HepG2 (cell line): ENCODE measurements around the gene MEPE. TPM values are rescaled to one million over a fixed set of nuclear protein-coding genes. Genes with fewer than 3 reads are reported as not detected.

Experiments
- BCL6 ChIP-seq: IDR thresholded peaks from 2 replicates; pipeline ENCODE4 v1.6.1; 2016; ENCODE audit warnings: missing genetic modification reagents, missing compliant biosample characterization
- MATR3 ChIP-seq: sonication (generic); formaldehyde crosslinking; IDR thresholded peaks from 2 replicates; pipeline ENCODE4 v1.4.0; 2020; ENCODE audit warnings: missing genetic modification reagents
- RBM39 ChIP-seq: fragments of 200-400 bp; formaldehyde crosslinking; IDR thresholded peaks from one replicate; pipeline ENCODE4 v1.6.1; 2018; ENCODE audit warnings: antibody characterized with exemption, mild to moderate bottlenecking, low read depth, low read length; ENCODE audit not compliant: poor library complexity, severe bottlenecking
- RCOR2 ChIP-seq: IDR thresholded peaks from 2 replicates; pipeline ENCODE4 v1.6.1; 2016; ENCODE audit warnings: missing biosample characterization, missing genetic modification reagents
- SIX4 ChIP-seq: sonication (generic); formaldehyde crosslinking; IDR thresholded peaks from 2 replicates; pipeline ENCODE4 v1.4.0; 2020; ENCODE audit warnings: missing genetic modification reagents
- SMARCE1 ChIP-seq: fragments of 450-650 bp; IDR thresholded peaks from 2 replicates; pipeline ENCODE4 v1.6.1; 2017; ENCODE audit warnings: borderline replicate concordance
- TARDBP ChIP-seq: sonication (generic); formaldehyde crosslinking; IDR thresholded peaks from 2 replicates; pipeline ENCODE4 v1.8.0; 2022; ENCODE audit warnings: mild to moderate bottlenecking, missing genetic modification reagents
- ZNF124 ChIP-seq: sonication (generic); formaldehyde crosslinking; IDR thresholded peaks from 2 replicates; pipeline ENCODE4 v1.4.0; 2020; ENCODE audit warnings: missing genetic modification reagents
- ZNF34 ChIP-seq: sonication (generic); formaldehyde crosslinking; IDR thresholded peaks from 2 replicates; pipeline ENCODE4 v1.4.0; 2020; ENCODE audit warnings: mild to moderate bottlenecking, missing genetic modification reagents, borderline replicate concordance
- ZNF510 ChIP-seq: sonication (generic); formaldehyde crosslinking; IDR thresholded peaks from 2 replicates; pipeline ENCODE4 v1.4.0; 2020; ENCODE audit warnings: low read depth, mild to moderate bottlenecking, missing genetic modification reagents
- ZNF839 ChIP-seq: sonication (generic); formaldehyde crosslinking; IDR thresholded peaks from 2 replicates; pipeline ENCODE4 v1.4.0; 2020; ENCODE audit warnings: missing genetic modification reagents, mild to moderate bottlenecking, borderline replicate concordance
- polyA plus RNA-seq, 8 experiments: library from polyadenylated mRNA; depleted of rRNA in 3 of 8; stranded (reverse) in 7 of 8; unstranded in 1 of 8; fragments of >200 nt; fragmentation: Illumina TruSeq in 4 of 8; extraction: Trizol in 4 of 8; gene quantifications; 2 replicates each; pipeline versions ENCODE4 v1.2.1 to v1.2.3, GENCODE V29; 2011 to 2016; ENCODE audit warnings: low read depth in 4 of 8, missing spikeins in 1 of 8, mixed read lengths in 1 of 8; ENCODE audit not compliant: insufficient read depth in 1 of 8
- total RNA-seq, 5 experiments: library from RNA; depleted of rRNA; stranded (reverse); fragments of >200 nt; fragmentation: Illumina TruSeq; extraction: Trizol; gene quantifications; 2 replicates each; pipeline ENCODE4 v1.2.3, GENCODE V29; 2016; ENCODE audit warnings: low read depth in 1 of 5
- TF ChIP-seq, protein P1 (sequence below): sonication (generic); formaldehyde crosslinking; IDR thresholded peaks from 2 replicates; pipeline ENCODE4 v1.9.0; 2021; ENCODE audit warnings: missing genetic modification reagents, mild to moderate bottlenecking, borderline replicate concordance
- TF ChIP-seq, protein P2 (sequence below): sonication (generic); formaldehyde crosslinking; IDR thresholded peaks from 2 replicates; pipeline ENCODE4 v1.5.0; 2020; ENCODE audit warnings: mild to moderate bottlenecking, missing genetic modification reagents, borderline replicate concordance
- TF ChIP-seq, protein P3 (sequence below): sonication (generic); formaldehyde crosslinking; IDR thresholded peaks from 2 replicates; pipeline ENCODE4 v1.8.0; 2022; ENCODE audit warnings: missing genetic modification reagents, mild to moderate bottlenecking, moderate library complexity, borderline replicate concordance
- TF ChIP-seq, protein P4 (sequence below): sonication (generic); formaldehyde crosslinking; IDR thresholded peaks from 2 replicates; pipeline ENCODE4 v1.4.0; 2020; ENCODE audit warnings: missing genetic modification reagents, borderline replicate concordance
- TF ChIP-seq, protein P5 (sequence below): sonication (generic); formaldehyde crosslinking; IDR thresholded peaks from 2 replicates; pipeline ENCODE4 v1.4.0; 2020; ENCODE audit warnings: missing genetic modification reagents
- TF ChIP-seq, protein P6 (sequence below): IDR thresholded peaks from 2 replicates; pipeline ENCODE4 v1.6.1; 2016; ENCODE audit warnings: missing compliant biosample characterization, missing genetic modification reagents, borderline replicate concordance
- TF ChIP-seq, protein P7 (sequence below): sonication (generic); formaldehyde crosslinking; IDR thresholded peaks from 2 replicates; pipeline ENCODE4 v1.4.0; 2020; ENCODE audit warnings: missing genetic modification reagents

Gene MEPE
- total and polyA plus RNA-seq, 2 of the 13 experiments (the other 11 are each of a cell fraction or from before 2014, with no cell fraction given) = 0.04 TPM; not detected in 1

DNA sequence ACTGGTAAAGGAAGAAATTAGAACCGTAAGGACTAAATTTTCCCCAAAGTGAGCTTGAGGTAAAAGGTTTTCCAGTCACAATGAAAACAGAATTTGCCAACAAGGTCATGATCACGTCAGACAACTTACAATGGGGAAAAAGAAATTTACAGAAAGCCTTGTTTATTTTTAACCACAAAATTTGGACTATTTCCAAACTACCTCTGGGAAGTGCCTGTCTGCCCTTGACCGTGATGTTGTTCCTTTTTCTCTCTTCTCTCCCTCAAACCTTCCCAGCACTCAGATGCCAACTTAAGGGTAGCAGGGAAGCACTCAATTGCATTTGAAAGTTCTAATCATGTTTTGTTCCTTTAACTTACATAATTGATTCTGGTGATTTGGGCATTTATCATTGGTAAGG, 32.5 kb downstream of the MEPE start (continued):
- TF ChIP-seq, protein P1, sequence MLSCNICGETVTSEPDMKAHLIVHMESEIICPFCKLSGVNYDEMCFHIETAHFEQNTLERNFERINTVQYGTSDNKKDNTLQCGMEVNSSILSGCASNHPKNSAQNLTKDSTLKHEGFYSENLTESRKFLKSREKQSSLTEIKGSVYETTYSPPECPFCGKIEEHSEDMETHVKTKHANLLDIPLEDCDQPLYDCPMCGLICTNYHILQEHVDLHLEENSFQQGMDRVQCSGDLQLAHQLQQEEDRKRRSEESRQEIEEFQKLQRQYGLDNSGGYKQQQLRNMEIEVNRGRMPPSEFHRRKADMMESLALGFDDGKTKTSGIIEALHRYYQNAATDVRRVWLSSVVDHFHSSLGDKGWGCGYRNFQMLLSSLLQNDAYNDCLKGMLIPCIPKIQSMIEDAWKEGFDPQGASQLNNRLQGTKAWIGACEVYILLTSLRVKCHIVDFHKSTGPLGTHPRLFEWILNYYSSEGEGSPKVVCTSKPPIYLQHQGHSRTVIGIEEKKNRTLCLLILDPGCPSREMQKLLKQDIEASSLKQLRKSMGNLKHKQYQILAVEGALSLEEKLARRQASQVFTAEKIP (CRISPR knock-in tag) = no peak
- TF ChIP-seq, protein P2, sequence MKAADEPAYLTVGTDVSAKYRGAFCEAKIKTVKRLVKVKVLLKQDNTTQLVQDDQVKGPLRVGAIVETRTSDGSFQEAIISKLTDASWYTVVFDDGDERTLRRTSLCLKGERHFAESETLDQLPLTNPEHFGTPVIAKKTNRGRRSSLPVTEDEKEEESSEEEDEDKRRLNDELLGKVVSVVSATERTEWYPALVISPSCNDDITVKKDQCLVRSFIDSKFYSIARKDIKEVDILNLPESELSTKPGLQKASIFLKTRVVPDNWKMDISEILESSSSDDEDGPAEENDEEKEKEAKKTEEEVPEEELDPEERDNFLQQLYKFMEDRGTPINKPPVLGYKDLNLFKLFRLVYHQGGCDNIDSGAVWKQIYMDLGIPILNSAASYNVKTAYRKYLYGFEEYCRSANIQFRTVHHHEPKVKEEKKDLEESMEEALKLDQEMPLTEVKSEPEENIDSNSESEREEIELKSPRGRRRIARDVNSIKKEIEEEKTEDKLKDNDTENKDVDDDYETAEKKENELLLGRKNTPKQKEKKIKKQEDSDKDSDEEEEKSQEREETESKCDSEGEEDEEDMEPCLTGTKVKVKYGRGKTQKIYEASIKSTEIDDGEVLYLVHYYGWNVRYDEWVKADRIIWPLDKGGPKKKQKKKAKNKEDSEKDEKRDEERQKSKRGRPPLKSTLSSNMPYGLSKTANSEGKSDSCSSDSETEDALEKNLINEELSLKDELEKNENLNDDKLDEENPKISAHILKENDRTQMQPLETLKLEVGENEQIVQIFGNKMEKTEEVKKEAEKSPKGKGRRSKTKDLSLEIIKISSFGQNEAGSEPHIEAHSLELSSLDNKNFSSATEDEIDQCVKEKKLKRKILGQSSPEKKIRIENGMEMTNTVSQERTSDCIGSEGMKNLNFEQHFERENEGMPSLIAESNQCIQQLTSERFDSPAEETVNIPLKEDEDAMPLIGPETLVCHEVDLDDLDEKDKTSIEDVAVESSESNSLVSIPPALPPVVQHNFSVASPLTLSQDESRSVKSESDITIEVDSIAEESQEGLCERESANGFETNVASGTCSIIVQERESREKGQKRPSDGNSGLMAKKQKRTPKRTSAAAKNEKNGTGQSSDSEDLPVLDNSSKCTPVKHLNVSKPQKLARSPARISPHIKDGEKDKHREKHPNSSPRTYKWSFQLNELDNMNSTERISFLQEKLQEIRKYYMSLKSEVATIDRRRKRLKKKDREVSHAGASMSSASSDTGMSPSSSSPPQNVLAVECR (CRISPR knock-in tag) = no peak
- TF ChIP-seq ZNF839 = no peak
- no peak for TF ChIP-seq TARDBP (CRISPR knock-in tag)
- TF ChIP-seq ZNF124 (CRISPR knock-in tag) = no peak
- no peak for TF ChIP-seq ZNF510
- TF ChIP-seq, protein P3, sequence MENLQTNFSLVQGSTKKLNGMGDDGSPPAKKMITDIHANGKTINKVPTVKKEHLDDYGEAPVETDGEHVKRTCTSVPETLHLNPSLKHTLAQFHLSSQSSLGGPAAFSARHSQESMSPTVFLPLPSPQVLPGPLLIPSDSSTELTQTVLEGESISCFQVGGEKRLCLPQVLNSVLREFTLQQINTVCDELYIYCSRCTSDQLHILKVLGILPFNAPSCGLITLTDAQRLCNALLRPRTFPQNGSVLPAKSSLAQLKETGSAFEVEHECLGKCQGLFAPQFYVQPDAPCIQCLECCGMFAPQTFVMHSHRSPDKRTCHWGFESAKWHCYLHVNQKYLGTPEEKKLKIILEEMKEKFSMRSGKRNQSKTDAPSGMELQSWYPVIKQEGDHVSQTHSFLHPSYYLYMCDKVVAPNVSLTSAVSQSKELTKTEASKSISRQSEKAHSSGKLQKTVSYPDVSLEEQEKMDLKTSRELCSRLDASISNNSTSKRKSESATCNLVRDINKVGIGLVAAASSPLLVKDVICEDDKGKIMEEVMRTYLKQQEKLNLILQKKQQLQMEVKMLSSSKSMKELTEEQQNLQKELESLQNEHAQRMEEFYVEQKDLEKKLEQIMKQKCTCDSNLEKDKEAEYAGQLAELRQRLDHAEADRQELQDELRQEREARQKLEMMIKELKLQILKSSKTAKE = peak; percentile 50; the same call in 1 of the 2 replicates
- TF ChIP-seq, protein P4, sequence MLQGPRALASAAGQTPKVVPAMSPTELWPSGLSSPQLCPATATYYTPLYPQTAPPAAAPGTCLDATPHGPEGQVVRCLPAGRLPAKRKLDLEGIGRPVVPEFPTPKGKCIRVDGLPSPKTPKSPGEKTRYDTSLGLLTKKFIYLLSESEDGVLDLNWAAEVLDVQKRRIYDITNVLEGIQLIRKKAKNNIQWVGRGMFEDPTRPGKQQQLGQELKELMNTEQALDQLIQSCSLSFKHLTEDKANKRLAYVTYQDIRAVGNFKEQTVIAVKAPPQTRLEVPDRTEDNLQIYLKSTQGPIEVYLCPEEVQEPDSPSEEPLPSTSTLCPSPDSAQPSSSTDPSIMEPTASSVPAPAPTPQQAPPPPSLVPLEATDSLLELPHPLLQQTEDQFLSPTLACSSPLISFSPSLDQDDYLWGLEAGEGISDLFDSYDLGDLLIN = no peak
- peak; percentile 88 for TF ChIP-seq BCL6
- TF ChIP-seq SMARCE1 = no peak
- TF ChIP-seq ZNF34 = no peak
- TF ChIP-seq, protein P5, sequence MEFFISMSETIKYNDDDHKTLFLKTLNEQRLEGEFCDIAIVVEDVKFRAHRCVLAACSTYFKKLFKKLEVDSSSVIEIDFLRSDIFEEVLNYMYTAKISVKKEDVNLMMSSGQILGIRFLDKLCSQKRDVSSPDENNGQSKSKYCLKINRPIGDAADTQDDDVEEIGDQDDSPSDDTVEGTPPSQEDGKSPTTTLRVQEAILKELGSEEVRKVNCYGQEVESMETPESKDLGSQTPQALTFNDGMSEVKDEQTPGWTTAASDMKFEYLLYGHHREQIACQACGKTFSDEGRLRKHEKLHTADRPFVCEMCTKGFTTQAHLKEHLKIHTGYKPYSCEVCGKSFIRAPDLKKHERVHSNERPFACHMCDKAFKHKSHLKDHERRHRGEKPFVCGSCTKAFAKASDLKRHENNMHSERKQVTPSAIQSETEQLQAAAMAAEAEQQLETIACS (CRISPR knock-in tag) = no peak
- TF ChIP-seq SIX4 (CRISPR knock-in tag) = no peak
- TF ChIP-seq, protein P6, sequence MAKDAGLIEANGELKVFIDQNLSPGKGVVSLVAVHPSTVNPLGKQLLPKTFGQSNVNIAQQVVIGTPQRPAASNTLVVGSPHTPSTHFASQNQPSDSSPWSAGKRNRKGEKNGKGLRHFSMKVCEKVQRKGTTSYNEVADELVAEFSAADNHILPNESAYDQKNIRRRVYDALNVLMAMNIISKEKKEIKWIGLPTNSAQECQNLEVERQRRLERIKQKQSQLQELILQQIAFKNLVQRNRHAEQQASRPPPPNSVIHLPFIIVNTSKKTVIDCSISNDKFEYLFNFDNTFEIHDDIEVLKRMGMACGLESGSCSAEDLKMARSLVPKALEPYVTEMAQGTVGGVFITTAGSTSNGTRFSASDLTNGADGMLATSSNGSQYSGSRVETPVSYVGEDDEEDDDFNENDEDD (CRISPR knock-in tag) = no peak
- TF ChIP-seq, protein P7, sequence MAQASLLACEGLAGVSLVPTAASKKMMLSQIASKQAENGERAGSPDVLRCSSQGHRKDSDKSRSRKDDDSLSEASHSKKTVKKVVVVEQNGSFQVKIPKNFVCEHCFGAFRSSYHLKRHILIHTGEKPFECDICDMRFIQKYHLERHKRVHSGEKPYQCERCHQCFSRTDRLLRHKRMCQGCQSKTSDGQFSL (CRISPR knock-in tag) = no peak
- TF ChIP-seq RBM39 = no peak
- no peak for TF ChIP-seq MATR3 (CRISPR knock-in tag)
- 0 out of 2 replicates have a peak, but pooled peaks have one; percentile 25 for TF ChIP-seq RCOR2 (CRISPR knock-in tag)
